ENCODE data around the gene CDK19. TPM values are rescaled to one million over a fixed set of nuclear protein-coding genes. Genes with fewer than 3 reads are reported as not detected.
"Not testable (repeated sequence)": the region's sequence is repeated elsewhere in the genome, so short reads cannot be mapped to it uniquely, and the experiment has no call there.

Gene CDK19
- total RNA-seq, 1 experiment from 2014 or later = 11.7 TPM

DNA sequence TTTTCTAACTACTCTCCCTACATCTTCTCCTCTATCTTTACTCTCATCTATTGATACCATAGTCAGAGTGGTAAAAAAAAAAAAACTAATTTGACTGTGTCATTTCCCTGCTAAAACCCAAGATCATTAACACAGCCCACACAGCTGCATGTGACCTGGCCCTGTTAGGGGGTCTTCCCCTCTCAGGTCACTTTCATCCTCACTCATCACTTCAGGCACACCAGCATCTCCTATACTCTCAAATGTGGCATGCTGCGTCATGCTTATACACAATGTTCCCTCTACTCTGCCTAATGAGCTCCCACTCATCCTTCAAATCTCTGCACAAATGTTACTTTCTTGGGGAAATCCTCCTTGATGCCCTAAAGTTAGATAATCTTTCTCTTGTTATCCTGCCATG, 86.8 kb downstream of the CDK19 start:
- no peak overlapping the region for H3K27ac Mint-ChIP-seq
- POLR2A ChIA-PET = interaction anchor here (0.6 kb wide), 1 partner anchor 754 kb away, joined by 3 read pairs; the partner anchor contains the start of gene REV3L
- TF ChIP-seq, protein P1, sequence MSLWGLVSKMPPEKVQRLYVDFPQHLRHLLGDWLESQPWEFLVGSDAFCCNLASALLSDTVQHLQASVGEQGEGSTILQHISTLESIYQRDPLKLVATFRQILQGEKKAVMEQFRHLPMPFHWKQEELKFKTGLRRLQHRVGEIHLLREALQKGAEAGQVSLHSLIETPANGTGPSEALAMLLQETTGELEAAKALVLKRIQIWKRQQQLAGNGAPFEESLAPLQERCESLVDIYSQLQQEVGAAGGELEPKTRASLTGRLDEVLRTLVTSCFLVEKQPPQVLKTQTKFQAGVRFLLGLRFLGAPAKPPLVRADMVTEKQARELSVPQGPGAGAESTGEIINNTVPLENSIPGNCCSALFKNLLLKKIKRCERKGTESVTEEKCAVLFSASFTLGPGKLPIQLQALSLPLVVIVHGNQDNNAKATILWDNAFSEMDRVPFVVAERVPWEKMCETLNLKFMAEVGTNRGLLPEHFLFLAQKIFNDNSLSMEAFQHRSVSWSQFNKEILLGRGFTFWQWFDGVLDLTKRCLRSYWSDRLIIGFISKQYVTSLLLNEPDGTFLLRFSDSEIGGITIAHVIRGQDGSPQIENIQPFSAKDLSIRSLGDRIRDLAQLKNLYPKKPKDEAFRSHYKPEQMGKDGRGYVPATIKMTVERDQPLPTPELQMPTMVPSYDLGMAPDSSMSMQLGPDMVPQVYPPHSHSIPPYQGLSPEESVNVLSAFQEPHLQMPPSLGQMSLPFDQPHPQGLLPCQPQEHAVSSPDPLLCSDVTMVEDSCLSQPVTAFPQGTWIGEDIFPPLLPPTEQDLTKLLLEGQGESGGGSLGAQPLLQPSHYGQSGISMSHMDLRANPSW (CRISPR knock-in tag; conservative IDR thresholded peaks at IDR 0.05; ENCODE audit: low read depth) = no peak

DNA sequence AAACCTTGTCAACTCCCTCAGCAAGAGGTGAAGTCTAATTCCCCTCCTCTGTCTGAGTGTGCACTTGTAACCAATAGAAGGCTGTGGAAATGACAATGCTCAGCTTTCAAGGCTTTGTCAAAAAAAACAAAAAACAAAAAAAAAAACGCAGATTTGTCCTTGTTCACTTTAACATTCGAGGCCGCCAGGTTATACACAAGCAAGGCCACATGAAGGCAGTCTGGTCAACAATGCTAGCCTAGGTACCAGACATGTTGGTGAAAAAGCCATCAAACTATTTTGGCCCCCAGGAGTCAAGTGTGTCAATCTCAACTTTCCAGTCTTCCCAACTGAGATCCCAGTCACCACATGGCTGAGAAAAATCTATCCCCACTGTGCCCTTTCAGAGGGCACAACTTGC, 92.3 kb downstream of the CDK19 start:
- ChIA-PET POLR2A (no interaction called here), CTCF (no interaction called here)
- Mint-ChIP-seq H3K36me3 (no peaks in the 10 kb centered on the region), H3K27ac (no peak overlapping the region), H3K4me3 (no peak overlapping the region), H3K9me3 (no peaks in the 10 kb centered on the region), H3K27me3 (ENCODE audit: low read depth) (no peaks in the 10 kb centered on the region), H3K4me1 (peaks cover 8% of the 10 kb centered on the region)
- ATAC-seq (no peak), DNase-seq (ENCODE audit: low spot score) (no peak)
- TF ChIP-seq MYBL2 (CRISPR knock-in tag; IDR thresholded peaks at IDR 0.05) (no peak), ESRRA (CRISPR knock-in tag; IDR thresholded peaks at IDR 0.05; ENCODE audit: borderline replicate concordance) (no peak), OVOL2 (CRISPR knock-in tag; IDR thresholded peaks at IDR 0.05; ENCODE audit: borderline replicate concordance) (no peak)
- TF ChIP-seq, protein P2, sequence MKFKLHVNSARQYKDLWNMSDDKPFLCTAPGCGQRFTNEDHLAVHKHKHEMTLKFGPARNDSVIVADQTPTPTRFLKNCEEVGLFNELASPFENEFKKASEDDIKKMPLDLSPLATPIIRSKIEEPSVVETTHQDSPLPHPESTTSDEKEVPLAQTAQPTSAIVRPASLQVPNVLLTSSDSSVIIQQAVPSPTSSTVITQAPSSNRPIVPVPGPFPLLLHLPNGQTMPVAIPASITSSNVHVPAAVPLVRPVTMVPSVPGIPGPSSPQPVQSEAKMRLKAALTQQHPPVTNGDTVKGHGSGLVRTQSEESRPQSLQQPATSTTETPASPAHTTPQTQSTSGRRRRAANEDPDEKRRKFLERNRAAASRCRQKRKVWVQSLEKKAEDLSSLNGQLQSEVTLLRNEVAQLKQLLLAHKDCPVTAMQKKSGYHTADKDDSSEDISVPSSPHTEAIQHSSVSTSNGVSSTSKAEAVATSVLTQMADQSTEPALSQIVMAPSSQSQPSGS (CRISPR knock-in tag; IDR thresholded peaks at IDR 0.05; ENCODE audit: borderline replicate concordance, low read depth) = no peak
- TF ChIP-seq, protein P3, sequence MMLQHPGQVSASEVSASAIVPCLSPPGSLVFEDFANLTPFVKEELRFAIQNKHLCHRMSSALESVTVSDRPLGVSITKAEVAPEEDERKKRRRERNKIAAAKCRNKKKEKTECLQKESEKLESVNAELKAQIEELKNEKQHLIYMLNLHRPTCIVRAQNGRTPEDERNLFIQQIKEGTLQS (CRISPR knock-in tag; conservative IDR thresholded peaks at IDR 0.05) = no peak

More for the DNA sequence above, 86.8 kb downstream of the CDK19 start:
- H3K4me3 Mint-ChIP-seq = no peak overlapping the region
- no peaks in the 10 kb centered on the region for H3K4me1 Mint-ChIP-seq
- ATAC-seq = no peak
- no peaks in the 10 kb centered on the region for H3K36me3 Mint-ChIP-seq
- H3K27me3 Mint-ChIP-seq (ENCODE audit: low read depth) = no peaks in the 10 kb centered on the region
- H3K9me3 Mint-ChIP-seq = no peaks in the 10 kb centered on the region
- DNase-seq (ENCODE audit: low spot score) = no peak
- CTCF ChIA-PET = interaction anchor here (0.6 kb wide), 1 partner anchor 40 kb away, joined by 3 read pairs; no protein-coding TSS in a partner anchor

DNA sequence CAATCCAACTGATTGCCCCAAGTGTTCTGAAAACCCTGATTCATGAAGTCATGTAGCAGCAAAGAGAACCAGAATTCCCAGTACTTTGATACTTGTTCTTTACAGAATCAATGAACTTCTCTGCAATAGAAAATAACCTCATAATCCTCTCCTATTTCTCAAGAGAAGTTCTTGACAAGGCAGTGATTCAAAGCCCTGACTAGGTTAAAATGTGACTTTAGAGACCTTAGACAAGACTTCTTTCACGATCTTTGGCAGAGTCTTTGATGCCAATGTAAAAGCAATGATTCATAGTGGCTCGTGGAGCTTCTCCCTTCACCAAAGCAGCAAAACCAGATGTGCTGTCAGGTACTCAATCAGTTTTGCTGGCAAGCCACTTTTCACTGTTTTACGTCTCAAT, 95.2 kb downstream of the CDK19 start:
- Mint-ChIP-seq H3K36me3 (no peaks in the 10 kb centered on the region), H3K4me3 (no peak overlapping the region), H3K4me1 (peaks cover 19% of the 10 kb centered on the region), H3K27me3 (ENCODE audit: low read depth) (no peaks in the 10 kb centered on the region), H3K27ac (no peak overlapping the region; the same call in 1 of the 2 replicates), H3K9me3 (no peaks in the 10 kb centered on the region; the same call in 1 of the 2 replicates)
- ChIA-PET CTCF (no interaction called here), POLR2A (no interaction called here)
- ATAC-seq (no peak), DNase-seq (ENCODE audit: low spot score) (no peak)
- TF ChIP-seq, protein P2 (CRISPR knock-in tag; IDR thresholded peaks at IDR 0.05; ENCODE audit: borderline replicate concordance, low read depth) = no peak
- TF ChIP-seq, protein P4, sequence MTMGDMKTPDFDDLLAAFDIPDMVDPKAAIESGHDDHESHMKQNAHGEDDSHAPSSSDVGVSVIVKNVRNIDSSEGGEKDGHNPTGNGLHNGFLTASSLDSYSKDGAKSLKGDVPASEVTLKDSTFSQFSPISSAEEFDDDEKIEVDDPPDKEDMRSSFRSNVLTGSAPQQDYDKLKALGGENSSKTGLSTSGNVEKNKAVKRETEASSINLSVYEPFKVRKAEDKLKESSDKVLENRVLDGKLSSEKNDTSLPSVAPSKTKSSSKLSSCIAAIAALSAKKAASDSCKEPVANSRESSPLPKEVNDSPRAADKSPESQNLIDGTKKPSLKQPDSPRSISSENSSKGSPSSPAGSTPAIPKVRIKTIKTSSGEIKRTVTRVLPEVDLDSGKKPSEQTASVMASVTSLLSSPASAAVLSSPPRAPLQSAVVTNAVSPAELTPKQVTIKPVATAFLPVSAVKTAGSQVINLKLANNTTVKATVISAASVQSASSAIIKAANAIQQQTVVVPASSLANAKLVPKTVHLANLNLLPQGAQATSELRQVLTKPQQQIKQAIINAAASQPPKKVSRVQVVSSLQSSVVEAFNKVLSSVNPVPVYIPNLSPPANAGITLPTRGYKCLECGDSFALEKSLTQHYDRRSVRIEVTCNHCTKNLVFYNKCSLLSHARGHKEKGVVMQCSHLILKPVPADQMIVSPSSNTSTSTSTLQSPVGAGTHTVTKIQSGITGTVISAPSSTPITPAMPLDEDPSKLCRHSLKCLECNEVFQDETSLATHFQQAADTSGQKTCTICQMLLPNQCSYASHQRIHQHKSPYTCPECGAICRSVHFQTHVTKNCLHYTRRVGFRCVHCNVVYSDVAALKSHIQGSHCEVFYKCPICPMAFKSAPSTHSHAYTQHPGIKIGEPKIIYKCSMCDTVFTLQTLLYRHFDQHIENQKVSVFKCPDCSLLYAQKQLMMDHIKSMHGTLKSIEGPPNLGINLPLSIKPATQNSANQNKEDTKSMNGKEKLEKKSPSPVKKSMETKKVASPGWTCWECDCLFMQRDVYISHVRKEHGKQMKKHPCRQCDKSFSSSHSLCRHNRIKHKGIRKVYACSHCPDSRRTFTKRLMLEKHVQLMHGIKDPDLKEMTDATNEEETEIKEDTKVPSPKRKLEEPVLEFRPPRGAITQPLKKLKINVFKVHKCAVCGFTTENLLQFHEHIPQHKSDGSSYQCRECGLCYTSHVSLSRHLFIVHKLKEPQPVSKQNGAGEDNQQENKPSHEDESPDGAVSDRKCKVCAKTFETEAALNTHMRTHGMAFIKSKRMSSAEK (CRISPR knock-in tag; IDR thresholded peaks at IDR 0.05; ENCODE audit: borderline replicate concordance) = no peak
- TF ChIP-seq, protein P5, sequence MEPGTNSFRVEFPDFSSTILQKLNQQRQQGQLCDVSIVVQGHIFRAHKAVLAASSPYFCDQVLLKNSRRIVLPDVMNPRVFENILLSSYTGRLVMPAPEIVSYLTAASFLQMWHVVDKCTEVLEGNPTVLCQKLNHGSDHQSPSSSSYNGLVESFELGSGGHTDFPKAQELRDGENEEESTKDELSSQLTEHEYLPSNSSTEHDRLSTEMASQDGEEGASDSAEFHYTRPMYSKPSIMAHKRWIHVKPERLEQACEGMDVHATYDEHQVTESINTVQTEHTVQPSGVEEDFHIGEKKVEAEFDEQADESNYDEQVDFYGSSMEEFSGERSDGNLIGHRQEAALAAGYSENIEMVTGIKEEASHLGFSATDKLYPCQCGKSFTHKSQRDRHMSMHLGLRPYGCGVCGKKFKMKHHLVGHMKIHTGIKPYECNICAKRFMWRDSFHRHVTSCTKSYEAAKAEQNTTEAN (CRISPR knock-in tag; IDR thresholded peaks at IDR 0.05) = no peak
- TF ChIP-seq ZNF138 (CRISPR knock-in tag; conservative IDR thresholded peaks at IDR 0.05) = no peak
- TF ChIP-seq, protein P6, sequence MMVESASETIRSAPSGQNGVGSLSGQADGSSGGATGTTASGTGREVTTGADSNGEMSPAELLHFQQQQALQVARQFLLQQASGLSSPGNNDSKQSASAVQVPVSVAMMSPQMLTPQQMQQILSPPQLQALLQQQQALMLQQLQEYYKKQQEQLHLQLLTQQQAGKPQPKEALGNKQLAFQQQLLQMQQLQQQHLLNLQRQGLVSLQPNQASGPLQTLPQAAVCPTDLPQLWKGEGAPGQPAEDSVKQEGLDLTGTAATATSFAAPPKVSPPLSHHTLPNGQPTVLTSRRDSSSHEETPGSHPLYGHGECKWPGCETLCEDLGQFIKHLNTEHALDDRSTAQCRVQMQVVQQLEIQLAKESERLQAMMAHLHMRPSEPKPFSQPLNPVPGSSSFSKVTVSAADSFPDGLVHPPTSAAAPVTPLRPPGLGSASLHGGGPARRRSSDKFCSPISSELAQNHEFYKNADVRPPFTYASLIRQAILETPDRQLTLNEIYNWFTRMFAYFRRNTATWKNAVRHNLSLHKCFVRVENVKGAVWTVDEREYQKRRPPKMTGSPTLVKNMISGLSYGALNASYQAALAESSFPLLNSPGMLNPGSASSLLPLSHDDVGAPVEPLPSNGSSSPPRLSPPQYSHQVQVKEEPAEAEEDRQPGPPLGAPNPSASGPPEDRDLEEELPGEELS (CRISPR knock-in tag; IDR thresholded peaks at IDR 0.05) = no peak
- no peak for TF ChIP-seq TP53 (CRISPR knock-in tag; IDR thresholded peaks at IDR 0.05)
- TF ChIP-seq SMAD4 (CRISPR knock-in tag; IDR thresholded peaks at IDR 0.05) = no peak
- no peak for TF ChIP-seq CBFB (CRISPR knock-in tag; IDR thresholded peaks at IDR 0.05; ENCODE audit: low read depth)
- no peak for TF ChIP-seq JUN (CRISPR knock-in tag; IDR thresholded peaks at IDR 0.05)
- TF ChIP-seq NR2C2 (CRISPR knock-in tag; IDR thresholded peaks at IDR 0.05) = no peak

DNA sequence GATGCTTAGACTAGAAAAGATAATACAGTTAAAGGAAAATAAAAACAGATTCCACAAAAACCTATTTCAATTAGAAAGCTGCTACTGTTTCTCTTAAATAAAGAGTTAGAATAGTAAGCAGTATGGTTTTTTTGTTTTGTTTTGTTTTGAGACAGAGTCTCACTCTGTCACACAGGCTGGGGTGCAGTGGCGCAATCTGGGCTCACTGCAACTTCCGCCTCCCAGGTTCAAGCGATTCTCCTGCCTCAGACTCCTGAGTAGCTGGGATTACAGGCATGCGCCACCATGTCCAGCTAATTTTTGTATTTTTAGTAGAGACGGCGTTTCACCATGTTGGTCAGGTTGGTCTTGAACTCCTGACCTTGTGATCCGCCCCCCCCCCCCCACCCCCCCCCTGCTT, 95.7 kb downstream of the CDK19 start:
- H3K36me3 Mint-ChIP-seq; H3K27ac Mint-ChIP-seq; H3K27me3 Mint-ChIP-seq (ENCODE audit: low read depth); ATAC-seq; DNase-seq (ENCODE audit: low spot score); H3K4me3 Mint-ChIP-seq; CTCF ChIA-PET; H3K9me3 Mint-ChIP-seq: not testable (repeated sequence)
- peaks cover 21% of the 10 kb centered on the region for H3K4me1 Mint-ChIP-seq
- POLR2A ChIA-PET = interaction anchor here (1.0 kb wide), 1 partner anchor 11 kb away, joined by 3 read pairs; no protein-coding TSS in a partner anchor

All from WTC11 (cell line).